ENCODE results near the gene AHCYL2. TPM values are rescaled to one million over a fixed set of nuclear protein-coding genes. Genes with fewer than 3 reads are reported as not detected.

The AHCYL2 gene
- total and polyA plus RNA-seq, 2 of the 8 experiments (the other 6 are each of a cell fraction or from before 2014, with no cell fraction given) = 20.7 to 25.4 TPM

DNA sequence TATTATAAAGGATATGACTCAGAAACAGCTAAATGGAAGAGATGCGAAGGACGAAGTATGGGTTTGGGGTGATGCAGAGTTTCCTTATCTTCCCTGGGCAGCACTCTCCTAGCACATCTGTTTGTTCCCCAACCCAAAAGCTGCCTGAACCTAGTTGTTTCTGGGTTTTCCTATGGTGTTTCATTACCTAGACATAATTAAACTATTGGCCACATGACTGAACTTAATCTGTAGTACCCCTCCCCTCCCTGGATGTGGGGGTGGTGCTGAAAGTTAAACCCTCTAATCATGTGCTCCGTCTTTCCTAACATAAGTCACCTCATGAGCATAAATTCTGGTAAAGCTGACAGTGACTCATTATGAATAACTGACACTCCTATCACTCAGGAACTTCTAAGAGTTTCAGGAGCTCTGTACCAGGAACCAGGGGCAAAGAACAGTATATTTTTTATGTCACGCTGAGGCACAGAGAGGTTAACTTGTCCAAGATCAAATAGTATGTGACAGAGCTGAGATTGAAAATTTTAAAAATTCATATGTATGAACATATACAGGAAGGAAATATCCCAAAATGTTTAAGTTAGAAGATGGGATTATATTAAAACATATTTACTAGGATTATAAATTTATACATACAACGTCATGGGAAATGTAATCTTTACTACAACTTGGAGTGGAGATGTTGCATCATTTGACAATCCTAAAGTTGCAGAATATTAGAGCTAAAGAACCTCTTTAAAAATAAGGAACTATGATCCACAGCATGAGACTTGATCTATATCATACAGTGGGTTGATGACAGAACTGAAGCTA lies 214.2 kb downstream of the AHCYL2 start:
- Histone ChIP-seq H3K9ac (replicated peaks in 1 of 4; ENCODE audit: extremely low read depth in 1 of 4, low read depth in 3 of 4, low read length in 3 of 4) (no peak overlapping the region), H2BK5ac (ENCODE audit: low read depth, low read length) (no peak overlapping the region), H4K91ac (replicated peaks; ENCODE audit: insufficient read length, low read length) (no peak overlapping the region), H4K20me1 (replicated peaks in 1 of 2; ENCODE audit: control insufficient read depth in 1 of 2, insufficient read depth in 2 of 2, low read length in 2 of 2) (peaks cover 3 to 5% of the 10 kb centered on the region in 2 experiments), H3K27ac (ENCODE audit: low read depth, low read length) (no peak overlapping the region), H3K36me3 (ENCODE audit: control insufficient read depth in 2 of 4, insufficient read depth in 4 of 4, low read length in 3 of 4) (peaks cover 0 to 7% (median 0%) of the 10 kb centered on the region in 4 experiments; a peak in 2 of 8 replicates), H3K79me1 (ENCODE audit: low read depth, low read length) (no peaks in the 10 kb centered on the region), H2BK120ac (replicated peaks; ENCODE audit: low read depth, low read length) (no peak overlapping the region), H2AK5ac (ENCODE audit: low read depth, low read length) (no peak overlapping the region), H3K4ac (replicated peaks; ENCODE audit: insufficient read length, low read depth, low read length) (no peak overlapping the region), H3K9me3 (ENCODE audit: insufficient read depth in 2 of 2, low read depth in 1 of 2, low read length in 1 of 2) (no peaks in the 10 kb centered on the region), H3K4me2 (ENCODE audit: insufficient read depth in 1 of 2, low read depth in 2 of 2, low read length in 2 of 2) (no peak overlapping the region), H3K14ac (ENCODE audit: insufficient read length) (no peak overlapping the region), H3K23ac (ENCODE audit: insufficient read length) (no peak overlapping the region), H2BK12ac (ENCODE audit: low read depth, low read length) (no peak overlapping the region), H2BK15ac (ENCODE audit: low read length) (no peak overlapping the region), H3K56ac (replicated peaks; ENCODE audit: insufficient read length, low read depth, low read length) (no peak overlapping the region), H2BK20ac (ENCODE audit: low read length) (no peak overlapping the region), H3K23me2 (ENCODE audit: low read depth, low read length) (peaks cover 4% of the 10 kb centered on the region; the same call in 1 of the 2 replicates), H3K4me1 (replicated peaks in 1 of 4; ENCODE audit: control insufficient read depth in 3 of 4, insufficient read depth in 4 of 4, low read length in 3 of 4) (no peaks in the 10 kb centered on the region; a peak in 1 of 7 replicates), H3K27me3 (replicated peaks in 1 of 4; ENCODE audit: control insufficient read depth in 3 of 4, extremely low read depth in 1 of 4, insufficient read depth in 3 of 4, low read length in 3 of 4) (peaks cover 0 to 7% (median 3%) of the 10 kb centered on the region in 4 experiments; a peak in 3 of 7 replicates), H3K79me2 (ENCODE audit: control insufficient read depth in 1 of 2, insufficient read depth in 2 of 2, low read length in 2 of 2) (peaks cover 0 to 3% of the 10 kb centered on the region in 2 experiments; a peak in 1 of 4 replicates), H4K8ac (ENCODE audit: extremely low read depth, insufficient read depth, low read length) (no peak overlapping the region), H3K4me3 (ENCODE audit: extremely low read depth in 1 of 4, insufficient read depth in 2 of 4, low read depth in 3 of 4, low read length in 4 of 4) (no peak overlapping the region), H3K18ac (ENCODE audit: extremely low read depth, low read length) (no peak overlapping the region), H2AFZ (ENCODE audit: low read length) (no peak overlapping the region), H4K5ac (ENCODE audit: insufficient read length, low read depth, low read length) (no peak overlapping the region)
- no peak for DNase-seq (ENCODE audit: low read depth in 1 of 2, low spot score in 2 of 2)
- CTCF ChIA-PET (ENCODE audit: partially characterized antibody) = interaction anchor here (0.9 to 1.5 kb wide), 5 partner anchors 13 to 203 kb away, joined by 3 to 7 read pairs (median 3); no protein-coding TSS in a partner anchor
- POLR2A ChIA-PET (ENCODE audit: partially characterized antibody) = interaction anchor here (1.9 kb wide), 1 partner anchor 10 kb away, joined by 8 read pairs; no protein-coding TSS in a partner anchor
- WGBS, 2 experiments (ENCODE audit: extremely low coverage in 1 of 2, insufficient coverage in 1 of 2, insufficient read length in 1 of 2, insufficient replicate concordance in 2 of 2, low coverage in 1 of 2, low lambda C conversion rate in 2 of 2, missing lambda C conversion rate in 1 of 2) = 93% methylated on average over 5 of the region's 5 CpGs; no CpG with 5 or more reads in 1 of the 2 experiments
- no peak for FAIRE-seq
- TF ChIP-seq EZH2 (IDR thresholded peaks at IDR 0.05; ENCODE audit: low read depth, low read length, severe bottlenecking) = no peak
- no peak for TF ChIP-seq SP1 (IDR thresholded peaks at IDR 0.05; ENCODE audit: low read depth, low read length)
- no peak for TF ChIP-seq SP2 (IDR thresholded peaks at IDR 0.05; ENCODE audit: low read length)
- TF ChIP-seq MAFK (IDR thresholded peaks at IDR 0.05; ENCODE audit: low read depth, low read length) = no peak
- no peak for TF ChIP-seq KDM1A (IDR thresholded peaks at IDR 0.05; ENCODE audit: borderline replicate concordance, low read length)
- TF ChIP-seq YY1 (IDR thresholded peaks at IDR 0.05; ENCODE audit: low read depth, low read length) = no peak
- no peak for TF ChIP-seq TEAD4 (IDR thresholded peaks at IDR 0.05; ENCODE audit: low read depth, low read length)
- TF ChIP-seq, protein P1, sequence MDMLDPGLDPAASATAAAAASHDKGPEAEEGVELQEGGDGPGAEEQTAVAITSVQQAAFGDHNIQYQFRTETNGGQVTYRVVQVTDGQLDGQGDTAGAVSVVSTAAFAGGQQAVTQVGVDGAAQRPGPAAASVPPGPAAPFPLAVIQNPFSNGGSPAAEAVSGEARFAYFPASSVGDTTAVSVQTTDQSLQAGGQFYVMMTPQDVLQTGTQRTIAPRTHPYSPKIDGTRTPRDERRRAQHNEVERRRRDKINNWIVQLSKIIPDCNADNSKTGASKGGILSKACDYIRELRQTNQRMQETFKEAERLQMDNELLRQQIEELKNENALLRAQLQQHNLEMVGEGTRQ (IDR thresholded peaks at IDR 0.05; ENCODE audit: low read length) = no peak
- TF ChIP-seq, protein P2, sequence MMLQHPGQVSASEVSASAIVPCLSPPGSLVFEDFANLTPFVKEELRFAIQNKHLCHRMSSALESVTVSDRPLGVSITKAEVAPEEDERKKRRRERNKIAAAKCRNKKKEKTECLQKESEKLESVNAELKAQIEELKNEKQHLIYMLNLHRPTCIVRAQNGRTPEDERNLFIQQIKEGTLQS (IDR thresholded peaks at IDR 0.05; ENCODE audit: insufficient read depth, low read depth, low read length) = no peak
- no peak for TF ChIP-seq RFX5 (IDR thresholded peaks at IDR 0.05; ENCODE audit: borderline replicate concordance, low read depth, low read length)
- TF ChIP-seq TCF12 (IDR thresholded peaks at IDR 0.05; ENCODE audit: low read depth, low read length) = no peak
